Measurements from ENCODE around the gene ADGRB2.

DNA sequence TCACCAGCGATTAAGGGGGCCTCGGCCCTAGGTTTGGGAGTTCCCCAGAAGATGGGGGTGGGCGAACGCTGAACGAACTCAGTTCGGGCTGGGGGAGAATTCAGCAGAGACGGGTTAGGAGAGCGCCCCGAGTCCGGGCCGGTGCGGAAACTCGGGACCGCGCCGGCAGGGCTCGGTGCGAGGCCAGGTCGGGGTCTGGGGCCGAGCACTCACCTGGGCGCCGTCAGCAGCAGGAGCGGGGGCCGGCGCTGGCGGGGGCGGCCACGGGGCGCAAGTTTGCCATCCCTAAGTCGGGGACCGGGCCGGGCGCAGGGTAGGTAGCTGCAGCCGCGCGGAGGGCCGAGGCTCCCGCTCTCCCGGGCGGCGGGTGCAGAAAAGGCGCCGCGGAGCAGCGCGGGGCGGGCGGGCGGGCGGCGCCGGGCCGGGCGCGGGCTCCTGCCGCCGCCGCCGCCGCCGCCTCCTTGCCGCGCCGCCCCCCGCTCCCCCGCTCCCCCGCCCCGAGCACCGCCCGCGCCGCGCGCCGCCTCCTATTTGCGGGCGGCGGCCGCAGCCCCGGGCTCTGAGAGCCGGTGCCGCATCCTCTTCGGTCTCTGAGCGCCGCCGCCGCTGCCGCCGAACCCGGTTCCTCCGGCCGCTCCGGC, 349 bp downstream of the ADGRB2 start:
- TF ChIP-seq POLR2A (IDR thresholded peaks at IDR 0.05) = no peak
- TF ChIP-seq, protein P1, sequence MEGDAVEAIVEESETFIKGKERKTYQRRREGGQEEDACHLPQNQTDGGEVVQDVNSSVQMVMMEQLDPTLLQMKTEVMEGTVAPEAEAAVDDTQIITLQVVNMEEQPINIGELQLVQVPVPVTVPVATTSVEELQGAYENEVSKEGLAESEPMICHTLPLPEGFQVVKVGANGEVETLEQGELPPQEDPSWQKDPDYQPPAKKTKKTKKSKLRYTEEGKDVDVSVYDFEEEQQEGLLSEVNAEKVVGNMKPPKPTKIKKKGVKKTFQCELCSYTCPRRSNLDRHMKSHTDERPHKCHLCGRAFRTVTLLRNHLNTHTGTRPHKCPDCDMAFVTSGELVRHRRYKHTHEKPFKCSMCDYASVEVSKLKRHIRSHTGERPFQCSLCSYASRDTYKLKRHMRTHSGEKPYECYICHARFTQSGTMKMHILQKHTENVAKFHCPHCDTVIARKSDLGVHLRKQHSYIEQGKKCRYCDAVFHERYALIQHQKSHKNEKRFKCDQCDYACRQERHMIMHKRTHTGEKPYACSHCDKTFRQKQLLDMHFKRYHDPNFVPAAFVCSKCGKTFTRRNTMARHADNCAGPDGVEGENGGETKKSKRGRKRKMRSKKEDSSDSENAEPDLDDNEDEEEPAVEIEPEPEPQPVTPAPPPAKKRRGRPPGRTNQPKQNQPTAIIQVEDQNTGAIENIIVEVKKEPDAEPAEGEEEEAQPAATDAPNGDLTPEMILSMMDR (IDR thresholded peaks at IDR 0.05) = no peak
